ENCODE data around the gene PLSCR4.

Gene PLSCR4

DNA sequence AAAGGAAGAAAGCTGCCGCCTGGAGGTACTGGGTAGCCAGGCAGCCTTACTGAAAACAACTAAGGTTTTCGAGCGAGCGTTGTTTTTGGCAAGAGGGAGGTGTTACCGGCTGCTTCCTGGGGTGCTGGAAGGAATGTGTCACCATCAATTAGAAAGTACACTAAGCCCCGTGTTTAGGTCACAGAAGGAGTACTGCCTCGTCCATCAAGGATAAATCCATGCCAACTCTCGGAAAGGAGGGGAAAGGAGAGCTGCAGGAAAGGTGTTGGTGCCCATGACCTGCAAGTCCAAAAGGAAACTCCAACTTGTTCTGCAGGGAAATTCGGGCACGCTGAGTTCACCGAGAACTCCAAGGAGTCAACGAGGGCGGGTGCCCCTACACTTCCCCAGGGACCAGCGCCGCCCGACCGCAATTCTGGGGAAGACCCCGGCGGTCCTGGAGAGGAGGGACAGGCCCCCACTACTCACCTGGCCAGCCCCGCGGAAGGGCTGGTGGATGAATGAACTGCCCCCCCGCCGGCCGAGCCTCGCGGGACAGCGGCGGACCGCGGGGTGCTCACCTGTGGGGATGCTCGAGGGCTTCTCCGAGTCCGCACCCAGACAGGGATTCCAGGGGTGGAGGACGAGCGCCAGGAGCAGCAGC lies 90.5 kb downstream of the PLSCR4 start:
- DNase-seq, result peak; percentile 81

DNA sequence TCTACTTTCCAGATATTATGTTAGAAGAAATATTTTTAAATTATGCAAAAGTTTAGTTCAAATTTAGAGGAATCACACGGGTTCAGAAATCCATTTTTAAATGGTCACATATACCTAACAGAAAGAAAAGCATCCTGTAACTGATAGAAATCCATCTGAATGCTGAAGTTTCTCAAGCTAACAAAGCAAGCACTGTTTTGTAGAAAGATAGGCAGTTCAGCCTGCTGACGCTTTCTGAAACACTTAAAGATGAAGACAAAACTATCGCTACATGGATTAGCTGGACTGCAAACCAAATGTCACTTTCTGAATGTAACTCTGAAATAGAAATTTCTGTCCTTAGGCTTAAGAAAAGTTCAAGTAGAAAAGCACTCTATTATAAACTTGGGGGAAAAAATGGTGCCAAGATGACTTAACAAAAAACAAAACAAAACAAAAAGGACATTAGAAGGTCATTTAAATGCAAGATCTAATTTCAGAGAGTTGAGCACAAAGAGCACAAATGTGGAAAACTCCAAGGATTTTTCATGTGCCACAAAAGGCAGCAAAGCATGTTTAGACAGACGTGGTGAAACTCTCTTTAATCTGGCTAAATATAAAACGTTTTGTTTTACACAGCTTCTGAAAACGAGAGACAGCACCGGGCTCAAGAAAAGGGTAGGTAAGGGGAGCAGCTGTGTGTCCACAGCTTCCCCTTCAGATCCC lies 91.1 kb downstream of the PLSCR4 start:
- no peak for DNase-seq

DNA sequence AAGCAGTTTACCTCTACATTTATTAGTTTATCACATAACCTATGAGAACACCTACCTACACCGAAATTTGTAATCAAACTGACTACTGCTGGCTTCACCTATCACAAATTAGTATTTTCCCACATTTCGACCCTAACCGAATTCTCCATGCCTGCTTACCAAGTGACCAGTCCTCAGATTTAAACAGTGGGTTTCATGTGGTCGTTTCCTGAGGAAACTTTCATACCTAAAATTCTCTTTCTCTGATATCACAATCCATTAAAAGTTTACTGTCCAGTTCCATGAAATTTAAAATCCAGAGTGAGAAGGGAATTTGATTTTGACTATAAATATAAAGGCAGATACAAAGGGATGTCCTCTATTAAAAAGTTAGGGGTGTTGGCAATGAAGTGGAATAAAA lies 91.9 kb downstream of the PLSCR4 start:
- no peak for DNase-seq

DNA sequence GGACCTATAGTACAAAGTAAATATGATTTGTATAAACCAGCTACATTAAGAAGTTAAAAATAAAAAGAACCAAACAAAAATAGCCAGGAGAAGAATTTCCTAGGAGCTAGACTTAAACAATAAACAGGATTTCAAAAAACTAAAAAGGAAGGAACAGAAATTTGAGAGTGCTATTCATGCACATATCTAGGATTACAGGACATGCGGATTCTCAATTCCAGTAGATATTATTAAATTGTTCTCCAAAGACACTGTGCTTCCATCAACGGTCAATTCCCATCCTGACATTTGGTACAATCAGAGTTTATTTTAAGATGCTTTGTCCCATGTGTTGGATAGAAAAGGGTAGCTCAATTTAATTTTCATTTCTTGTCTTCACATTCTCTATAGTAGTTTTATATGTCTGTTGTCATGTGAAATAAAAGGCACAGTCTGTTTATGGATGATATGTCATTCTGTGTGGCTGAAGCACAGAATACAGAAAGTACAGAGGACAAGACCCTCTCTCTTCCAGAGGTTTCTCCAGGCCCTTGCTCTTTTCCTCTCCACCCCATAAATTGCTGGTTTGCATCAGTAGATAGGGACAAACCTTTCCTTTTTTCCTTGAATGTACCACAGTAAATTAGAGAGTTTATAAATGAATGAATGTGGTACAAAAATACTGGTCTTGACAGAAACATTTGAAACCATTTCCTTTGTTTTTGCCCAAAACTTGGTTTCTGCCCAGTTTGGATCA lies 93.4 kb downstream of the PLSCR4 start:
- no peak for DNase-seq

DNA sequence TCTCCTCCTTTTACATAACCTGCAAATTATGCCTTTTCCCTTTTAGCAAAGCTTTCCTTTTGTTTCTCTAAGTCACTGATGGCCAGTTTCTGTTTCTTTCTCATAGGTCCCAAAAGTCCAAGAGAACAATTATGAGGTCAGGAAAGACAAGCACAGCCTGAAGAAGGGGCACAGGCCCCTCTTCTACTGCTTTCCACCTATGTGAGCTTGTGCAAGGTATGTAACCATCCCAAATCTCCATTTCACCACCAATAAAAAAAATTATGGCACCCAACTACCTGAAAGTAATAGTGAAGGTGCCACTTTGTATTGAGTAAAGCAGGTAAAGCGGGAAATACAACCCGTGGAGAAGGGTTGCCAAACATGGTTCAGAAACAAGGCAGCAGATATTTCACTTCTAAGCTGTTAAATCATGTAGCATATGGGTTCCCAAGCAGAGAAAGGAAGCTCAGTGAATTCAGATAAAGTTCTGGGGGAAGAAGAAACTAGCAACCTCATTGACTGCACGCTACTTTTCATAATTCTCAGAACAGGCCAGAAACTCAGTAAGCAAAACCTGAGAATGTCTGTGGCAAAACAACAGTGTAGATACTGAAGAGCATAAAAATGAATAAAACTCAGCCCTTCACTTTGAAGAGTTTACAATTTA lies 94.1 kb downstream of the PLSCR4 start:
- no peak for DNase-seq

DNA sequence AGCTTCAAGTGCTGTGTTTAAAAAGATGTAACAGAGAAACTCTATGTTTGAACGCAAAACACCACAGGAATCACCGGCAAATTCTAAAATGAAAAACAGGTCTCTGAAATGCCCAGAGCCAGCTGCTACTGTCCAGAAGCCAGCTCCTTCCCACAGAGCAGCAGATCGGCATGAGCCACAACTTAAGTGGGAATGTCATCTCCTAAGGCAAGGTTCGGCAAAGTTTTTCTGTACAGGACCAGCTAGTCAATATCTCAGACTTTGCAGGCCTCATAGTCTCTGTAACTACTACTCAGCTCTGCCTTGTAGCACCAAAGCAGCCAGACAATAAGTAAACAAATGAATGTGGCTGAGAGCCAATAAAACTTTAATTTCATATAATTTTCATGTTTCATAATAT lies 94.8 kb downstream of the PLSCR4 start:
- no peak for DNase-seq

DNA sequence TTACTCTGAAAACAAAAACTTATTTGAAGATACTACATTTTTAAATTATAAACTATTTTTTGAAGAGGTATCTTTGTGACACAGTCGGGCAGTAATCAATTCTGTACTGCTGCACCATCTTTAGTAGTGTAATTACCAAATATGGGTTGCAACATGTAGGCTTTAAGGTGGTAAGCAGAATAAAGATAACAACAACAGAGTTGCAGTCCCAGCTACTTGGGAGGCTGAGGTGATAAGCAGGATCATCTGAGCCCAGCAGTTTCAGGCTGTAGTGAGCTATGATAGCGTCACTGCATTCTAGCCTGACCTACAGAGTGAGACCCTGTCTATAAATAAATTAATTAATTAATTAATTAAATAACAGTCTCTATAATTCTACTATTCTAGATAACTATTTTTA lies 95.9 kb downstream of the PLSCR4 start:
- peak; percentile 51 for DNase-seq

DNA sequence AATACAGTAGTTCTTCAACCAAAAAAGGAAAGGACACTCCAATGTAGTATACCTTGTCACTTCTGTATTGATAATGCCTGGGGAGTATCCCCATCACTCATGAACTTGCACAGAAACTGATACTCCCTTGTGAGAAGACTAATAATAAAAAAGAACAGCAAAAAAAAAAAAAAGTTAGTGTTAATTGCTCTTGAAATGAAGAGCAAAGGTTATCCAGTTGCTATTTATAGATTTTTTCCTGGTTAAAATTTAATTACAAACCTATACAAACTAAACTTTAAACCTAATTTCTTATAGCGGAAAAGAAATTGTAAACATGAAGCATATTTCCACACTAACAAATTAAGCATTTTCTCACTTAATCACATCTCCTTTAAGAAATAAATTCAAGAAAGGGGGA lies 96.6 kb downstream of the PLSCR4 start:
- no peak for DNase-seq

DNA sequence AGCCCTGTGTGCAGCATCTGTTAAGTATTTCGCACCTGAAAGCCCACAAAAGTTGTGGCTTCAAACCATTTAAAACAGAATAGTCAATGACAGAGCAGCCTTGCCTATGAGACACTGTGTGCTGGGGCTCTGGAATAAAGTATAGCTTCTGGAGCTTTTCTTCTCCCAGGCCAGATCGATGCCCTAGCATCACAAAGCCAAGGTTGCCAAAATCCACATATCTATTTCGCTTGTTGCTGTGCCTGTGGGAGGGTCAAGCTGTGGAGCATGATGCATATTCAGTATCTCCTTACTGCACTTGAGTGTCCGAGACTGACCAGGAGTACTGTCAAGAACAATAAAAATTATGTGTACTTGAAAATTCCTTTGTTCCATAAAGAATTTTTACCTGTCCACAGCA lies 97.5 kb downstream of the PLSCR4 start:
- DNase-seq, result no peak

DNA sequence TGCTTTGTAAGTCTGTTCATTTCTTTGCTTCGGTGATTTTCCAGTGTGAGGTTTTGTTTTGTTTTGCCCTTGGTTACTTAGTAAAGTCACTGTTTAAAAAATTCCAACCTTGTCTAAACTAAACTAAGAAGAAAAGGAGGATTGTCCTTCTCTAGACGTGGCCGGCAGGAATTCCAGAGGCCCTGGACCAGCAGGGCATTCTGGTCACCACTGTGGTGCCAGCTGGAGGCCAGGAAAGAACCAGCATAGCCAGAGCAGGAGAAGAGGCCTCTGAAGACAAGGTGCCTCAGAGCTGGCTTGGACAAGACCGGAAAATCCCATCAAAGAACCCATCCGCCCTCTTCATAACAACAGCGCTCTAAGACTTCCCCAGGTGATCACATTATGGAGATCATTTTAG lies 98.1 kb downstream of the PLSCR4 start:
- DNase-seq, result no peak

DNA sequence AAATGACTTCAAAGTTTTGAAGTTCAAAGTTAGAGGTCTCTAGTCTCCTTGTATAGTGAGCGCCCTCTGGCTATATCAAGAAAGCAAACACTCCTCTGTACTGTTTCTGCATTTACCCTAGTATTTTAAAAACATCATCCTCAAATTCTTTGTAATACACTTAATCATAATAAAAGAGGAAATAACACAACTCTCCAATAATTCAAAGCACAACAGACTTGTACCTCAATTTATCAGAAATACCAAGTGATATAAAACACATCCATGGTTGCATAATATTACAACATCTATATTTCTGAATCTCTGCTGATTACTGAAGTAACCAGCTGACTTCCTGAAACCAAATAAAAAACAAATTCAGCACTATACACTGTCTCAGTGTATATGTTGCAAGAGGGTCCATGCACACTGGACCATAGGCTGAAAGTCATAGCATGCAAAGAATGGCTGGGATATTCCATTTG lies 102.4 kb downstream of the PLSCR4 start:
- DNase-seq, result peak; percentile 50

DNA sequence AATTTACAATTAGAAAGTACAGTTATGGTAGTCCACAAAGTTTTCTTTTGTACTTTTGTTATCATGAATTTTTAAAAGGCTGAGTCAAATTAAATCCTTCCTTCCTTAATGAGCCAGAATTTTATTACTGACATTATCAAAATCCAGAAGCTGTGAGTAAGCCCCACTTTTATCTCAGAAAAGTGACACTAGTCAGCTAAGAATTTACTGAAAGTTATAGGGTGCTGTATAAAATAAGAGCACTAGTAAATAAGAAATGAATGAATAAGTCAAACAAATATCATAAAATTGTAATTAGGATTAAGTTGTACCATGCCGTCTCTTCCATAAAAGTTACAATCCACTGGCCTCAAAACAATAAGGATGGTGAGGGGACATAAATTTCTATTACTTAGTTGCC lies 105.3 kb downstream of the PLSCR4 start:
- no peak for DNase-seq

DNA sequence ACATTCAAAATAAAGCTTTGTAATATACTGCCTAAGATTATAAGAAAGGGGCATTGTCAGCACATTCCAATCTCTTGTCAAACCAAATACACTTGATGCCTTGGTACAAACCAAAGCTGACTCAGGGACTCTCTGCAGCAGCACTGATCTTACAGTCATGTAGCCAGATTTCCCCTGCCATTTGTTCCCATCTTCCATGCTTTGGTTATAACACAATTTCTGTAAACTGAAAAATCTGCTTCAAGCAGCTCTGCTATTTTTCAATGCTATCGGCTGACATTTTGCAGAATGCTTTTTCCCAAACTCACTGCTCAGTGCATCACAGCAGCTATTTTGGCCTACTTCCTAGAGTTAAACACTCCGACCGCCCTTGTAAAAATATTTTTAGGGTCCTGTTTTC lies 108.1 kb downstream of the PLSCR4 start:
- peak; percentile 40 for DNase-seq

Data from NCI-H226 (cell line).